IMR-90 (cell line): ENCODE measurements around the gene REC114. TPM values are rescaled to one million over a fixed set of nuclear protein-coding genes. Genes with fewer than 3 reads are reported as not detected.
A peak's percentile ranks its signal among the peaks of the same experiment; 100 is the strongest.

ENCODE experiments used
- ATAC-seq: fragments of 200-7000 bp; cut with Tn5 transposase; 2 replicates; pipeline ENCODE4 v1.9.1; 2020; ENCODE audit warnings: low read depth, mild to moderate bottlenecking, moderate library complexity
- BruUV-seq: library from RNA; stranded (reverse); fragments of 400-500 nt; replicated peaks from 2 replicates; lab custom pipeline; 2021; lab: Mats Ljungman, UMichigan
- CTCF ChIA-PET: fragments of 300-600 bp; formaldehyde crosslinking; extraction: SDS; loops from one replicate; lab custom pipeline; 2021; ENCODE audit warnings: antibody characterized with exemption; lab: Yijun Ruan, JAX
- POLR2A ChIA-PET: fragments of 300-600 bp; sonication (Branson Sonifier 250); formaldehyde crosslinking; loops from one replicate; lab custom pipeline; 2022; ENCODE audit warnings: antibody characterized with exemption; ENCODE audit not compliant: unreplicated experiment; lab: Charles Lee
- DNase-seq: peaks from one replicate; pipeline ENCODE4 v3.0.0; 2013
- H2AFZ ChIP-seq: replicated peaks from 2 replicates; pipeline ENCODE3; 2013; ENCODE audit warnings: low read length, mild to moderate bottlenecking; ENCODE audit not compliant: poor library complexity
- H2AK5ac ChIP-seq: 2 replicates; pipeline ENCODE4 v1.6.1; 2013; ENCODE audit warnings: low read depth, low read length, inconsistent platforms
- H2AK9ac ChIP-seq: replicated peaks from 2 replicates; pipeline ENCODE3; 2013; ENCODE audit warnings: mild to moderate bottlenecking, low read depth, low read length, moderate library complexity; ENCODE audit not compliant: poor library complexity
- H2BK120ac ChIP-seq: 2 replicates; pipeline ENCODE4 v1.6.1; 2013; ENCODE audit warnings: low read depth, low read length, inconsistent platforms
- H2BK15ac ChIP-seq: 3 replicates; pipeline ENCODE4 v1.6.1; 2013; ENCODE audit warnings: low read depth, low read length, inconsistent platforms
- H2BK20ac ChIP-seq: 2 replicates; pipeline ENCODE4 v1.6.1; 2013; ENCODE audit warnings: low read depth, mild to moderate bottlenecking, inconsistent platforms, low read length, moderate library complexity
- H2BK5ac ChIP-seq: 2 replicates; pipeline ENCODE4 v1.6.1; 2013; ENCODE audit warnings: mild to moderate bottlenecking, low read depth, low read length, inconsistent platforms; ENCODE audit not compliant: poor library complexity, severe bottlenecking
- H3K14ac ChIP-seq: replicated peaks from 2 replicates; pipeline ENCODE4 v1.6.1; 2013; ENCODE audit warnings: low read depth, low read length, inconsistent platforms
- H3K18ac ChIP-seq: 2 replicates; pipeline ENCODE4 v1.6.1; 2013; ENCODE audit warnings: low read depth, low read length, control low read depth
- H3K23ac ChIP-seq: 2 replicates; pipeline ENCODE4 v1.6.1; 2013; ENCODE audit warnings: low read depth, low read length, inconsistent platforms
- H3K27ac ChIP-seq: 2 replicates; pipeline ENCODE4 v1.5.1; 2013; ENCODE audit warnings: mild to moderate bottlenecking, control low read depth, low read length; ENCODE audit not compliant: insufficient read depth
- H3K27me3 ChIP-seq: 2 replicates; pipeline ENCODE4 v1.6.1; 2013; ENCODE audit warnings: low read length; ENCODE audit not compliant: control insufficient read depth, insufficient read depth
- H3K36me3 ChIP-seq: 2 replicates; pipeline ENCODE4 v1.6.1; 2013; ENCODE audit warnings: low read length, mixed read lengths; ENCODE audit not compliant: control insufficient read depth, insufficient read depth
- H3K4ac ChIP-seq: 2 replicates; pipeline ENCODE4 v1.6.1; 2013; ENCODE audit warnings: low read depth, low read length, inconsistent platforms
- H3K4me1 ChIP-seq: 2 replicates; pipeline ENCODE4 v1.6.1; 2013; ENCODE audit warnings: low read length, mixed read lengths; ENCODE audit not compliant: control insufficient read depth, insufficient read depth
- H3K4me2 ChIP-seq: 2 replicates; pipeline ENCODE4 v1.6.1; 2013; ENCODE audit warnings: low read depth, mild to moderate bottlenecking, control low read depth, low read length, moderate library complexity
- H3K4me3 ChIP-seq: 2 replicates; pipeline ENCODE4 v1.5.1; 2013; ENCODE audit warnings: low read depth, mild to moderate bottlenecking, control low read depth, low read length, moderate library complexity; ENCODE audit not compliant: insufficient read depth
- H3K56ac ChIP-seq: 2 replicates; pipeline ENCODE4 v1.6.1; 2013; ENCODE audit warnings: low read length, inconsistent platforms; ENCODE audit not compliant: insufficient read depth; ENCODE audit errors: extremely low read depth
- H3K79me1 ChIP-seq, 2 experiments: 2 replicates each; pipeline ENCODE4 v1.6.1; 2013; ENCODE audit warnings: low read length in 2 of 2, inconsistent platforms in 1 of 2, low read depth in 1 of 2
- H3K9ac ChIP-seq: 2 replicates; pipeline ENCODE4 v1.6.1; 2013; ENCODE audit warnings: low read depth, low read length, control low read depth
- H3K9me1 ChIP-seq: 2 replicates; pipeline ENCODE4 v1.6.1; 2013; ENCODE audit warnings: low read length, inconsistent platforms; ENCODE audit not compliant: insufficient read depth
- H3K9me3 ChIP-seq: 2 replicates; pipeline ENCODE4 v1.6.1; 2013; ENCODE audit warnings: low read length; ENCODE audit not compliant: control insufficient read depth, insufficient read depth
- H4K20me1 ChIP-seq: 2 replicates; pipeline ENCODE4 v1.6.1; 2013; ENCODE audit warnings: low read length, inconsistent platforms; ENCODE audit not compliant: insufficient read depth
- H4K5ac ChIP-seq: 2 replicates; pipeline ENCODE4 v1.6.1; 2013; ENCODE audit warnings: mild to moderate bottlenecking, low read depth, low read length, control low read depth
- H4K8ac ChIP-seq, 2 experiments: 2 replicates each; pipeline ENCODE4 v1.6.1; 2013; ENCODE audit warnings: low read depth in 2 of 2, low read length in 2 of 2, control low read depth in 1 of 2, inconsistent platforms in 1 of 2
- H4K91ac ChIP-seq: 2 replicates; pipeline ENCODE4 v1.6.1; 2013; ENCODE audit warnings: low read depth, low read length, inconsistent platforms; ENCODE audit not compliant: insufficient read depth
- BHLHE40 ChIP-seq: fragments of 150-350 bp; IDR thresholded peaks from 2 replicates; pipeline ENCODE4 v1.6.1; 2016; ENCODE audit warnings: mild to moderate bottlenecking, low read depth, low read length
- CEBPB ChIP-seq: IDR thresholded peaks from 2 replicates; pipeline ENCODE4 v1.6.1; 2012; ENCODE audit warnings: low read depth, low read length, improper control_type of control experiment
- CHD1 ChIP-seq: IDR thresholded peaks from 2 replicates; pipeline ENCODE4 v1.6.1; 2012; ENCODE audit warnings: low read depth, low read length, improper control_type of control experiment
- FOS ChIP-seq: fragments of 150-350 bp; IDR thresholded peaks from 2 replicates; pipeline ENCODE4 v1.6.1; 2016; ENCODE audit warnings: low read depth, low read length
- MAFK ChIP-seq: IDR thresholded peaks from 2 replicates; pipeline ENCODE4 v1.6.1; 2012; ENCODE audit warnings: low read depth, low read length, improper control_type of control experiment
- MAZ ChIP-seq: IDR thresholded peaks from 2 replicates; pipeline ENCODE4 v1.6.1; 2012; ENCODE audit warnings: low read depth, mild to moderate bottlenecking, low read length, improper control_type of control experiment, moderate library complexity, borderline replicate concordance
- MXI1 ChIP-seq: IDR thresholded peaks from 2 replicates; pipeline ENCODE4 v1.6.1; 2012; ENCODE audit warnings: low read depth, mild to moderate bottlenecking, low read length, moderate library complexity, borderline replicate concordance
- NFE2L2 ChIP-seq: fragments of 150-350 bp; IDR thresholded peaks from 2 replicates; pipeline ENCODE4 v1.6.1; 2016; ENCODE audit warnings: low read depth, mild to moderate bottlenecking, low read length
- POLR2A ChIP-seq: IDR thresholded peaks from 2 replicates; pipeline ENCODE4 v1.6.1; 2012; ENCODE audit warnings: mild to moderate bottlenecking, low read depth, low read length
- RAD21 ChIP-seq: IDR thresholded peaks from 2 replicates; pipeline ENCODE4 v1.6.1; 2012; ENCODE audit warnings: low read length, improper control_type of control experiment
- RCOR1 ChIP-seq: IDR thresholded peaks from 2 replicates; pipeline ENCODE4 v1.6.1; 2012; ENCODE audit warnings: mild to moderate bottlenecking, low read length, improper control_type of control experiment; ENCODE audit not compliant: insufficient replicate concordance
- RFX5 ChIP-seq: IDR thresholded peaks from 2 replicates; pipeline ENCODE4 v1.8.0; 2012; ENCODE audit warnings: low read depth, mild to moderate bottlenecking, low read length, moderate library complexity
- SMC3 ChIP-seq: fragments of 150-350 bp; IDR thresholded peaks from 2 replicates; pipeline ENCODE4 v1.6.1; 2016; ENCODE audit warnings: low read depth, mild to moderate bottlenecking, antibody characterized with exemption, low read length, moderate library complexity
- WGBS, 2 experiments: methylation state at CpG; one replicate each; pipeline versions ENCODE4 v1.1.5 to v1.1.7; 2013; ENCODE audit warnings: missing lambda C conversion rate in 2 of 2; ENCODE audit not compliant: insufficient read length in 1 of 2; ENCODE audit errors: extremely low coverage in 2 of 2; 5-methylcytosine and 5-hydroxymethylcytosine counted together
- dilution Hi-C: fragments of 300-500 bp; cut with HindIII; formaldehyde crosslinking; loops from one replicate; pipeline ENCODE4 v1.14.3; 2018; ENCODE audit warnings: low sequenced_read_pairs; ENCODE audit not compliant: unreplicated experiment
- in situ Hi-C: fragments of 300-500 bp; cut with MboI; formaldehyde crosslinking; loops from 3 replicates; pipeline ENCODE4 v1.14.3; 2019; ENCODE audit warnings: low sequenced_read_pairs, inconsistent platforms, mixed read lengths
- intact Hi-C: fragments of 100-400 bp; cut with micrococcal nuclease; formaldehyde crosslinking; loops from 2 replicates; pipeline ENCODE4 v1.10.0; 2022
- polyA plus RNA-seq, 3 experiments: library from polyadenylated mRNA; depleted of rRNA; stranded (reverse); fragments of >200 nt; gene quantifications; 2 replicates each; pipeline ENCODE4 v1.2.3, GENCODE V29; 2012; ENCODE audit warnings: low replicate concordance in 1 of 3
- total RNA-seq: library from RNA; depleted of rRNA; stranded (reverse); fragments of >200 nt; gene quantifications from 2 replicates; pipeline ENCODE4 v1.2.3, GENCODE V29; 2012
- TF ChIP-seq, protein P1 (sequence below): fragments of 150-350 bp; IDR thresholded peaks from 2 replicates; pipeline ENCODE4 v1.6.1; 2017; ENCODE audit warnings: mild to moderate bottlenecking, antibody characterized with exemption, low read length, low read depth
- TF ChIP-seq, protein P2 (sequence below): fragments of 150-350 bp; IDR thresholded peaks from 2 replicates; pipeline ENCODE4 v1.6.1; 2016; ENCODE audit warnings: low read depth, mild to moderate bottlenecking, low read length, moderate library complexity, borderline replicate concordance
- TF ChIP-seq, protein P3 (sequence below): conservative IDR thresholded peaks from 2 replicates; pipeline ENCODE4 v1.5.1; 2012; ENCODE audit warnings: mild to moderate bottlenecking, low read depth, low read length, improper control_type of control experiment

The REC114 gene
- total and polyA plus RNA-seq, 2 of the 4 experiments (the other 2 are of a cell fraction) = not detected

DNA sequence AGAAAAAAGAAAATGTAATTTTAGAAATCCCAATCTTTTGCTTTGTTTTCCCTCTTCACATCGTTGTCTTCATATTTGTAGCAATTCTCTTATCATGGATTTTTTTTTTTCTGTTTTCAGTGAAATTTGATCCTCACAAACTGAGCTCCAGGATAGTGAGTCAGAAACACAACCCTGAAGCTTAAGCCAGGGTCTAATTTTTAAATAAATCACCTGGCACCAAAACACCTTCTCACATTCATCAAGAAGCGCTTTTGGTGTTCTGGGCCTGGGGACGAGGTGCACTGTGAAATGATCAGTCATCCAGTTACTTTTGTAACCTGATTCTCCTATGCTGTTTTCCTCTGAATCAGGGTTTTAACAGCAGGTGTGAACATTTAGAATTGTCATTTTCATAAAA lies 87.7 kb downstream of the REC114 start:
- Histone ChIP-seq H4K20me1 (no peaks in the 10 kb centered on the region), H3K4me1 (peaks cover 2% of the 10 kb centered on the region), H3K27me3 (peaks cover 2% of the 10 kb centered on the region; the same call in 1 of the 2 replicates), H3K9me3 (no peaks in the 10 kb centered on the region), H2BK20ac (no peak overlapping the region), H4K91ac (no peak overlapping the region), H2AK9ac (no peak overlapping the region), H3K56ac (no peak overlapping the region), H3K79me1 (no peaks in the 10 kb centered on the region), H4K5ac (no peak overlapping the region), H3K36me3 (no peaks in the 10 kb centered on the region), H3K4me3 (no peak overlapping the region), H3K9me1 (no peaks in the 10 kb centered on the region), H3K27ac (no peak overlapping the region), H2BK120ac (no peak overlapping the region), H2AK5ac (no peak overlapping the region), H2AFZ (no peak overlapping the region), H3K14ac (no peak overlapping the region), H3K18ac (no peak overlapping the region), H3K23ac (no peak overlapping the region), H2BK5ac (no peak overlapping the region), H3K4ac (no peak overlapping the region), H2BK15ac (no peak overlapping the region), H4K8ac (no peak overlapping the region), H3K4me2 (no peak overlapping the region), H3K9ac (no peak overlapping the region)
- TF ChIP-seq CHD1 (no peak), MXI1 (no peak), POLR2A (no peak), BHLHE40 (no peak), MAFK (no peak), RCOR1 (no peak), NFE2L2 (no peak), RFX5 (no peak), SMC3 (no peak), CEBPB (no peak), RAD21 (no peak), MAZ (no peak), FOS (no peak)
- TF ChIP-seq, protein P1, sequence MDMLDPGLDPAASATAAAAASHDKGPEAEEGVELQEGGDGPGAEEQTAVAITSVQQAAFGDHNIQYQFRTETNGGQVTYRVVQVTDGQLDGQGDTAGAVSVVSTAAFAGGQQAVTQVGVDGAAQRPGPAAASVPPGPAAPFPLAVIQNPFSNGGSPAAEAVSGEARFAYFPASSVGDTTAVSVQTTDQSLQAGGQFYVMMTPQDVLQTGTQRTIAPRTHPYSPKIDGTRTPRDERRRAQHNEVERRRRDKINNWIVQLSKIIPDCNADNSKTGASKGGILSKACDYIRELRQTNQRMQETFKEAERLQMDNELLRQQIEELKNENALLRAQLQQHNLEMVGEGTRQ = no peak
- TF ChIP-seq, protein P2, sequence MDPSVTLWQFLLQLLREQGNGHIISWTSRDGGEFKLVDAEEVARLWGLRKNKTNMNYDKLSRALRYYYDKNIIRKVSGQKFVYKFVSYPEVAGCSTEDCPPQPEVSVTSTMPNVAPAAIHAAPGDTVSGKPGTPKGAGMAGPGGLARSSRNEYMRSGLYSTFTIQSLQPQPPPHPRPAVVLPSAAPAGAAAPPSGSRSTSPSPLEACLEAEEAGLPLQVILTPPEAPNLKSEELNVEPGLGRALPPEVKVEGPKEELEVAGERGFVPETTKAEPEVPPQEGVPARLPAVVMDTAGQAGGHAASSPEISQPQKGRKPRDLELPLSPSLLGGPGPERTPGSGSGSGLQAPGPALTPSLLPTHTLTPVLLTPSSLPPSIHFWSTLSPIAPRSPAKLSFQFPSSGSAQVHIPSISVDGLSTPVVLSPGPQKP = no peak
- TF ChIP-seq, protein P3, sequence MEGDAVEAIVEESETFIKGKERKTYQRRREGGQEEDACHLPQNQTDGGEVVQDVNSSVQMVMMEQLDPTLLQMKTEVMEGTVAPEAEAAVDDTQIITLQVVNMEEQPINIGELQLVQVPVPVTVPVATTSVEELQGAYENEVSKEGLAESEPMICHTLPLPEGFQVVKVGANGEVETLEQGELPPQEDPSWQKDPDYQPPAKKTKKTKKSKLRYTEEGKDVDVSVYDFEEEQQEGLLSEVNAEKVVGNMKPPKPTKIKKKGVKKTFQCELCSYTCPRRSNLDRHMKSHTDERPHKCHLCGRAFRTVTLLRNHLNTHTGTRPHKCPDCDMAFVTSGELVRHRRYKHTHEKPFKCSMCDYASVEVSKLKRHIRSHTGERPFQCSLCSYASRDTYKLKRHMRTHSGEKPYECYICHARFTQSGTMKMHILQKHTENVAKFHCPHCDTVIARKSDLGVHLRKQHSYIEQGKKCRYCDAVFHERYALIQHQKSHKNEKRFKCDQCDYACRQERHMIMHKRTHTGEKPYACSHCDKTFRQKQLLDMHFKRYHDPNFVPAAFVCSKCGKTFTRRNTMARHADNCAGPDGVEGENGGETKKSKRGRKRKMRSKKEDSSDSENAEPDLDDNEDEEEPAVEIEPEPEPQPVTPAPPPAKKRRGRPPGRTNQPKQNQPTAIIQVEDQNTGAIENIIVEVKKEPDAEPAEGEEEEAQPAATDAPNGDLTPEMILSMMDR = no peak
- ChIA-PET CTCF (interaction anchor here (0.5 to 0.7 kb wide), 2 partner anchors 147 to 258 kb away, joined by 3 read pairs; no protein-coding TSS in a partner anchor), POLR2A (no interaction called here)
- DNase-seq = peak; percentile 10
- no TSS peak for BruUV-seq
- in situ Hi-C loops = no loop called here
- dilution Hi-C loops = no loop called here
- no CpG with 5 or more reads among the region's 3 CpGs for WGBS, 2 experiments
- ATAC-seq = no peak
- intact Hi-C loops = no loop called here
